ENCODE measurements around the gene INO80D. TPM values are rescaled to one million over a fixed set of nuclear protein-coding genes. Genes with fewer than 3 reads are reported as not detected.

INO80D gene
- total RNA-seq, 6 experiments from 2014 or later, result 5.2 to 9.0 (median 8.2) TPM

DNA sequence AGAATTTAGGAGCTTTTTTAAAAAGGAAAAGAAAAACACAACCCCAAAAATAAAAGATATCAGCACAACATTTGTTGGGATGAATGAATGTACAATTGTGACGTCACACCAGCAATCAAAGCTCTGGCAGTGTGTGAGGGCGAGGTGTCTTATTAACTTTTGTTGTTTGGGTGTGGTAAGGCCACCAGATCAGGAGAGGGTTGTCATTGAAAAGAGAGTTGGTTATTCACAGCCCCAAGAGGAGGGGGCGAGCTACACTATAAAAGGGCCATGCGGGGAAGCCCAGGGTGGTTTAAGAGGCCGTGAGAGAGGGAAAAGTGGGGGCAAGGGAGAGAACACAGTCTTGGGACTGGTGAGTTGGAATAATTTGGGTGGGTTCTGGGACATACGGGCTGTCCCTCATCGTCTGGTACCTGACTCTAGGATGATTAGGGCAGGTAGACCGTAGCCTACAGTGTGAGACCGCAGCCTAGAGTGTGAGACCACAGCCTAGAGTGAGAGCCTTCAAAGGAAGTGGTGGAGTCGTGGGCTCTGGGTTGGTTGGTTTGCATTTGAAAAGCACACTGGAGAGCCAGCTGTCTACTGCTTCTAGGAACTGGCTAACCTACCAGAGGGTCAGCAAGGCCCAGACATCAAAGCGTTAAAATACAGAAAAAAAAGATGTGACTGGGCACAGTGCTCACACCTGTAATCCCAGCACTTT, 128.4 kb downstream of the INO80D start:
- H3K4me3 ChIP-seq, result no peak overlapping the region
- no peaks in the 10 kb centered on the region for H3K27me3 ChIP-seq
- no peak overlapping the region for H3K27ac ChIP-seq
- DNase-seq (no peak), ATAC-seq (peak in 1 of 4 donors; percentile 14)
- TF ChIP-seq POLR2A (IDR thresholded peaks at IDR 0.05), result no peak
- no peaks in the 10 kb centered on the region for H3K36me3 ChIP-seq
- 78% methylated on average over 9 of the region's 11 CpGs for WGBS (ENCODE audit: insufficient coverage, low coverage, low lambda C conversion rate, missing lambda C conversion rate)
- intact Hi-C loops (cut with DNase I), result no loop called here
- H3K9me3 ChIP-seq, result no peaks in the 10 kb centered on the region
- H3K4me1 ChIP-seq, result no peaks in the 10 kb centered on the region

DNA sequence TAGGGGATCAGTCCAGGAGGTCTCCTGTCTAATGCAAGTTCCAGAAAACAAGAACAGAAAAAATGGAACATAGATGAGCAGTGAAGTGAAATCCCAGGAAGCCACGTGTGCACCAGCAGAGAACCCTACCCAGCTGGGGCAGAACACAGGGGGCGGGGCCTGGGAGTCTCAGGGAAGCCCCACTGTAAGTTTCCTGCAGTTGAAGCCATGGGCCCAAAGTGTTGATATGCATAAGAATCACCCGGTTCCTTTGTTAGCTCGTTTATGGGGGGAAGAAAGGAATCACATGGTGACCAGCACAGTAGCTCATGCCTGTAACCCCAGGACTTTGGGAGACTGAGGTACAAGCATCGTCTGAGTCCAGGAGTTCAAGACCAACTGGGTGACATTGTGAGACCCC, 131.3 kb downstream of the INO80D start:
- Histone ChIP-seq H3K27me3 (no peaks in the 10 kb centered on the region), H3K36me3 (no peaks in the 10 kb centered on the region), H3K4me1 (no peaks in the 10 kb centered on the region), H3K27ac (no peak overlapping the region), H3K4me3 (no peak overlapping the region), H3K9me3 (no peaks in the 10 kb centered on the region)
- no peak for ATAC-seq
- WGBS (ENCODE audit: insufficient coverage, low coverage, low lambda C conversion rate, missing lambda C conversion rate), result 61% methylated on average over 5 of the region's 5 CpGs
- TF ChIP-seq, protein P1, sequence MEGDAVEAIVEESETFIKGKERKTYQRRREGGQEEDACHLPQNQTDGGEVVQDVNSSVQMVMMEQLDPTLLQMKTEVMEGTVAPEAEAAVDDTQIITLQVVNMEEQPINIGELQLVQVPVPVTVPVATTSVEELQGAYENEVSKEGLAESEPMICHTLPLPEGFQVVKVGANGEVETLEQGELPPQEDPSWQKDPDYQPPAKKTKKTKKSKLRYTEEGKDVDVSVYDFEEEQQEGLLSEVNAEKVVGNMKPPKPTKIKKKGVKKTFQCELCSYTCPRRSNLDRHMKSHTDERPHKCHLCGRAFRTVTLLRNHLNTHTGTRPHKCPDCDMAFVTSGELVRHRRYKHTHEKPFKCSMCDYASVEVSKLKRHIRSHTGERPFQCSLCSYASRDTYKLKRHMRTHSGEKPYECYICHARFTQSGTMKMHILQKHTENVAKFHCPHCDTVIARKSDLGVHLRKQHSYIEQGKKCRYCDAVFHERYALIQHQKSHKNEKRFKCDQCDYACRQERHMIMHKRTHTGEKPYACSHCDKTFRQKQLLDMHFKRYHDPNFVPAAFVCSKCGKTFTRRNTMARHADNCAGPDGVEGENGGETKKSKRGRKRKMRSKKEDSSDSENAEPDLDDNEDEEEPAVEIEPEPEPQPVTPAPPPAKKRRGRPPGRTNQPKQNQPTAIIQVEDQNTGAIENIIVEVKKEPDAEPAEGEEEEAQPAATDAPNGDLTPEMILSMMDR (IDR thresholded peaks at IDR 0.05), result no peak
- TF ChIP-seq POLR2A (IDR thresholded peaks at IDR 0.05), result no peak
- intact Hi-C loops (cut with DNase I), result no loop called here
- no peak for DNase-seq

DNA sequence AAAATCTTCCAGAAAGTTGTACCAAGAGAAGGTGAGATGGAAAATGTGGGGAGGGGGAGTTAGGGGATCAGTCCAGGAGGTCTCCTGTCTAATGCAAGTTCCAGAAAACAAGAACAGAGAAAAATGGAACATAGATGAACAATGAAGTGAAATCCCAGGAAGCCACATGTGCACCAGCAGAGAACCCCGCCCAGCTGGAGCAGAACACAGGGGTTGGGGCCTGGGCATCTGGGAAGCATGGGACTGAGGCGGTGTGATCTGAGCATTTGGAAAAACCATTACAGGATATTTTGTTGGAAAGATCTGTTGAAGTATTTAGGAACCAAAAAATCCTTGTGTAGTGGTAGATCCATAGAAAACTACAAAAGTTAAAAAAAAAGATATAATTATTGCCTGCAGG, 133.7 kb downstream of the INO80D start:
- H3K4me1 ChIP-seq, result peaks cover 0 to 11% (median 2%) of the 10 kb centered on the region in 4 donors
- ATAC-seq, result no peak
- no peaks in the 10 kb centered on the region for H3K27me3 ChIP-seq
- no peaks in the 10 kb centered on the region for H3K36me3 ChIP-seq
- no peak overlapping the region for H3K27ac ChIP-seq
- intact Hi-C loops (cut with DNase I), result no loop called here
- no peak overlapping the region for H3K4me3 ChIP-seq
- H3K9me3 ChIP-seq, result no peaks in the 10 kb centered on the region
- DNase-seq, result no peak
- TF ChIP-seq, protein P1 (IDR thresholded peaks at IDR 0.05), result no peak
- TF ChIP-seq POLR2A (IDR thresholded peaks at IDR 0.05), result no peak
- 92% methylated on average over 2 of the region's 2 CpGs for WGBS (ENCODE audit: insufficient coverage, low coverage, low lambda C conversion rate, missing lambda C conversion rate)

DNA sequence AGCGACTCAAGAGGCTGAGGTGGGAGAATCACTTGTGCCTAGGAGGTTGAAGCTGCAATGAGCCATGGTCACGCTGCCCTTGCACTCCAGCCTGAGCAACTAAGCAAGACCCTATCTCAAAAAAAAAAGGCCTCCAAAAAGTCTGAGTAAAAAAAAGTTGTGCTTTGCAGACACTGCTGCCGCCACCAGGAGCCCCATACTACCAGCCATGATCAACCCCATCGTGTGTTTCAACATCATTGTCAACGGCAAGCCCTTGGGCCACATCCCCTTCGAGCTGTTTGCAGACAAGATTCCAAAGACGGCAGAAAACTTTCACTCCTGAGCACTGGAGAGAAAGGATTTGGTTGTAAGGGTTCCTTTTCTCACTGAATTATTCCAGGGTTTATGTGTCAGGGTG, 137.1 kb downstream of the INO80D start:
- Histone ChIP-seq H3K27me3 (no peaks in the 10 kb centered on the region), H3K9me3 (no peaks in the 10 kb centered on the region), H3K36me3 (no peaks in the 10 kb centered on the region), H3K4me1 (peaks cover 0 to 11% (median 2%) of the 10 kb centered on the region in 4 donors), H3K27ac (no peak overlapping the region), H3K4me3 (no peak overlapping the region)
- ATAC-seq, result no peak
- no peak for TF ChIP-seq POLR2A (IDR thresholded peaks at IDR 0.05)
- TF ChIP-seq, protein P1 (IDR thresholded peaks at IDR 0.05), result no peak
- intact Hi-C loops (cut with DNase I), result no loop called here
- 77% methylated on average over 3 of the region's 7 CpGs for WGBS (ENCODE audit: insufficient coverage, low coverage, low lambda C conversion rate, missing lambda C conversion rate)
- no peak for DNase-seq

DNA sequence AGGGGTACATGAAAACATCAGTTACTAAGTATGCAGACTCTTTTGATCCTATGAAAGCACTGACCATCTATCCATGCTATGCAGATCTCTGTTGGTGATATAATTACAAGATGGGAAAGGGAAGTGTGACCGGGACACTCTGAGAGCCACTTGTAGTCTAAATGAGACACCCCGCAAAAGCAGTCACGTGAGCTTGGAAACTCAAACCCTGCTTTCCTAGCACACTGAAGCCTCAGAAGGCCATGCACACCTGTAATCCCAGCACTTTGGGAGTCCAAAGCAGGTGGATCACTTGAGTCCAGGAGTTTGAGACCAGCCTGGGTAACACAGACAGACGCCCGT, 137.5 kb downstream of the INO80D start:
- intact Hi-C loops (cut with DNase I), result no loop called here
- Histone ChIP-seq H3K4me3 (no peak overlapping the region), H3K36me3 (no peaks in the 10 kb centered on the region), H3K27ac (no peak overlapping the region), H3K4me1 (peaks cover 0 to 11% (median 2%) of the 10 kb centered on the region in 4 donors), H3K9me3 (no peaks in the 10 kb centered on the region), H3K27me3 (no peaks in the 10 kb centered on the region)
- 77% methylated on average over 4 of the region's 5 CpGs for WGBS (ENCODE audit: insufficient coverage, low coverage, low lambda C conversion rate, missing lambda C conversion rate)
- DNase-seq (no peak), ATAC-seq (no peak)
- TF ChIP-seq, protein P1 (IDR thresholded peaks at IDR 0.05), result no peak
- TF ChIP-seq POLR2A (IDR thresholded peaks at IDR 0.05), result no peak
